ENCODE results near the gene PPP3CA.
"Not testable (repeated sequence)": the region's sequence is repeated elsewhere in the genome, so short reads cannot be mapped to it uniquely, and the experiment has no call there.

The PPP3CA gene

DNA sequence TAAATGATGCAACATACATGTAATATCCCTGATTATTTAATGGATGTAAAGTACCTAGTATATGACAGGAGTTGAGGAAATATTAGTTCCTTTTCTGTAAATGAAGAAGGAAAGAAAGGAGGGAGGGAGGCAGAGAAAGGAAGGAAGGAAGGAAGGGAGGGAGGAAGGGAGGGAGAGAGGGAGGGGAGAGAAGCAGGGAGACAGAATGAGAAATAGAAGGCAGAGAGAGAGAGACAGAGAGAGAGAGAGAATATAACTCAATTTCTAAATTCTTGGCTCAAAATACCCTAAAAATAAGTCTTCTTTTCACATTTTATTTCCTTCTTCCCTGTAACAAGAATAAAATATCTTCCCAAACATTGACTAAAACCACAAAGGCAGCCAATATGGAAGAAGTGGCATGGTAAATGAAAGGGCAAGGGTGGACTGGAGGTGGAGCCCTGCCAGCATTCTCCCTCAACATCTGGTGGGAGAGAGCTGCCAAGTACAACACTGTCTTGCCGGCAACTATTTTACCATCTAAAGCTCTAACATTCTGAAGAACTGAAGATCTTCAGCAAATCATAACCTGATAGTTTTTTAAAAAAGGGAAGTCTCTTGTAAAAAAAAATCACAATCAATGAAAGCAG, 245.1 kb downstream of the PPP3CA start:
- DNase-seq (ENCODE audit: low read depth in 2 of 2), result no peak

DNA sequence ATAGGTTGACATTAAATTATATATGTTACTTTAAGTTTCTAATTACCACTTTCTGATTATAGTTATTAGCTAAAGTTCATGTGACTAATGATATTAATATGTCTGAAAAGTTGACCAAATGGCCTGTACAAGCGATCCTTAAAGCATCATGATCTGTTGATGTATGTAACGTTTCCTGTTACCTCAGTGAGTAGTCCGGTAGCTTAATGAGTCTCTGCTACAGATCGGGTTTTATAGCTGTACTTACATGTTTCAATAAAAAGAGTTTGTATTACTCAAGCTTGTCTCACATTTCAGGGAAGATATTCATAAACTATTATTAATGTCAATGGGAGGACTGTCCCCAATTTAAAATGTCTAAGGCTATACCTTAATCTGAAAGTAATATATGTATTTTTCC, 246.3 kb downstream of the PPP3CA start:
- DNase-seq (ENCODE audit: low read depth in 2 of 2), result no peak

DNA sequence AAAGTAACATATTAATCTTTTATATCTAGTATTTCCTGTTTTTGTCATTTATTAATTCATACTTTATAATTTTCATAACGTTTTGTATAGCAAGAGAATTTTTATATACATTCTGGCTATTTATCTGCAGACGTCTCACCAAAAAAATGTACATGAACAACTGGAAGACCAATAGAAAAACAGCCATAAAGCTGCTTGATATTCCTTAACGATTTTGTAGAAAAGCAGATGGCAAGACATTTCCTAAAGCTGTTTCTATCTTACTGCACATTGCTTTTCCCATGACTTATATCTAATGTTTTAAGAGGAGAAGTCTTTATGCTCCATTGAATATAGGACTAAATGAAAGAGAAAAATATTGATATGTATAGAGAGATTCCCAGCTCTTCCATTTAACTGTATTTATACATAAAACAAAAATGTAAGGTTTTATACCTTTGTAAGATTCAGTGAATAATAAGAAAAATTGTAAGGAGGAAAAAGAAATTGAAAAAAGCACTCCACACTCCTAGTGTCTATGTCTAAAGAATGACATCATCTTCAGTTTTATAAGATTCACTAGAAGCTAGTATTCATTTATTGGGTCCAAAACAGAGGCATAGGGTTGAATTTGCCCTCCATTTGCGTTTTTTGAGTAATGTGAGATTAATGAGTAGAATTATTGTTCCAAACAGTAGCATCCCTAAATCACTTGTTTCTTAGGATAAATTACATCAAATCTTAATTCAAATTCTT, 248.5 kb downstream of the PPP3CA start:
- DNase-seq (ENCODE audit: low read depth in 2 of 2), result no peak

DNA sequence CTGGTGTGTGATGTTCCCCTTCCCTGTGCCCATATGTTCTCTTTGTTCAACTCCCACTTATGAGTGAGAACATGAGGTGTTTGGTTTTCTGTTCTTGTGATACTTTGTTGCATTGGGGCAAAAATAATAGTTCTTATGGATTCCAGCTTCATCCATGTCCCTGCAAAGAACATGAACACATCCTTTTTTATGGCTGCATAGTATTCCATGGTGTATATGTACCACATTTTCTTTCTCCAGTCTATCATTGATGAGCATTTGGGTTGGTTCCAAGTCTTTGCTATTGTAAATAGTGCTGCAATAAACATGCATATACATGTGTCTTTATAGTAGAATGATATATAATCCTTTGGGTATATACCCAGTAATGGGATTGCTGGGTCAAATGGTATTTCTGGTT, 254.7 kb downstream of the PPP3CA start:
- DNase-seq (ENCODE audit: low read depth in 2 of 2), result not testable (repeated sequence)

DNA sequence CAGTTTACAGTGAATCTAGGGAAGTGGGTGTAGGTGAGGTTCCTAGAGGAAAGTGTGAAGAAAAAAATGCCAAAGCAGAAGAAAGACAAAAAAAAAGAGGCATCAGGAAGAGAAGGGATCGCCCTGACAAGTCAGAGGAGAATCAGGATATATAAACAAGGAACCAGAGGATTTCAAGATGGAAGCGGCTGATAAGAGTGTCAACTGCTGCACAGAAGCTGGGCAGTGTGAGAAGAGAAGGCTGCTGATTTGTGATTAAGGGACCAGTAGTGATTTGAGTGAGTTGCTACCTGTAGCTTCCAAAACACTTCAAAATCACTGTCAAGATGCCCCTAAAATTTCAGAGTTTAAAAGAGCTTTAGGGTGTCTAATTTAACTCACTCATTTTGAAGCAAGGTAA, 258.2 kb downstream of the PPP3CA start:
- no peak for DNase-seq (ENCODE audit: low read depth in 2 of 2)

DNA sequence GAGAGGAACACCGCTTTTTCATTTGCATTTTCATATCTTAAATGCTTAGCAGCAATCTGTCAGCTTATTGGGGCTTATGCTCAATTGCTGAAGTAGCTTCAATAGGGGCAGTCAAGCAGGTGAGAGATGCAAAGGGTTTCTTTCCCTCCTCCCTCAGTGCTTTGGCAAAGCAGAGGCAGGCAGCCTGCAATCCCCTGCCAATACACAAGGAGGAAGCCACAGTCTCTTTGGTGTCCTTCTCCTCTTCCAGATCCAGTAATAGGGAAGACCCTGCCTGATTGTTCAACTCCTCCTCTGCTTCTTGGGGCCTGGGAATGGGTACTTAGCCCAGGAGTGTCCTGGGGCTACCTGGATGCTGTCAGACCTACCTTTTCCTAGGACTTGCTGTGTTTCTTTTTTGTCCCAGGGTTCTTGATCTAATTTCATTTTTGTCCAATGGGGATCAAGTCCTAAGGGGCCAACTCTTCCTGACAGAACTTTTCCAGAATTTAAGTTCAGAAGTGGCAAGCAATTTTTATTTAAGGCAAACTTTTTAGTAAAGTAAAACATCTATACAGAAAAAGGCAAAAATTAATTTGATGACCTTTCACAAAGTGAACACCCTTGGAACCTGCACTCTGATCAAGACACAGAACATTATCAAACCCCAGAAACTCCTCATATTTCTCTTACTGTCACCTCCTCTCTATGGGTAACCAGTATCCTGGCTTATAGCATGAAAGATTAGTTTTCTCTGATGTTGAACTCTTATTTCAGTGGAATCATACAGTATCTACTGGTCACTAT, 260.3 kb downstream of the PPP3CA start:
- no peak for DNase-seq (ENCODE audit: low read depth in 2 of 2)

DNA sequence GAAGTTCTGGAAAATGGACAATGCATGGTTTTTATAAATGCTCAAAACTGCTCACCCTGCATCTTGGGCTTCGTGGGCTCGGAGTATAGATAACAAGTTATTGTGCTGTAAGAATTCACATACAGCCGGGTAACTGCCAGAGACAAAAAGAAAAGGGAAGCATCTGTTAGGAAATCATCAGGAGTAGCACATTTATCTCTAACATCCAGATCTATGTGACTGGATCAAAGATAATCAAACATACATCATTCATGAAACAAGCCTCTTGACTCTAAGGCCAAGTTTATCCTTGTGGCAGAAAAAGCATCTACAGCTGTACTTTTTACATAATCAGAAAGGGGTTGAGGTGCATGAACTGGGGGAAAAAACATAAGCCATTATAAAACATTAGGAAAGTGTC, 264.2 kb downstream of the PPP3CA start:
- DNase-seq (ENCODE audit: low read depth in 2 of 2), result no peak

DNA sequence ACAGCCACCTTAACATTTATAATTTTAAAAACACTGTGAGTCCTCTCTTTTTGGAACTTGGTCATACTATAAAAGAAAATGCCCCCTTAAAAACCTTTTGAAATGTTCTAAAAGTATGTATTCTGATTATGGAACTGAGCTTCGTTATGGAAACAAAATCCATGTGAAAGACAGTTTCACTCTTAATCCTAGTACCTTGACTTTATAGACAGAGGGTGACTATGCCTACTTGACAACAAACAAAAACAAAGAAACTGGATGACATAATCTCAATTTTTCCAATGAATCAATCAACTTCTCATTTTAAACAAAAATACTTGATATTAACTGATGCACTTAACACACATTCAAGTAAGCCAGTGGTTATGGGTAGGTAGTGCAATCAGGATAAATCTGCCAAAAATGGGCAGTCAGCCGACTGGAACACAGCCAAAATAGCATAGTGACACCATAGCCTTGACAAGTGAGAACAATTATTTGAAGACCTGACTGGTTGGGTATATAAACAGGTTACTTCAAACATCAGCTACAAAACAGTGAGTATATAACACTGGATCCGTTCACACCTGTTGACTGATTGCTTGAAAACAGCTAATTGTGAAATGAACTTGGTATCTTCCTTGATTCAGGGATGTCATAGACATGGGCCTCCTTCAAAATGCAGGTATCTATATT, 265.5 kb downstream of the PPP3CA start:
- no peak for DNase-seq (ENCODE audit: low read depth in 2 of 2)

DNA sequence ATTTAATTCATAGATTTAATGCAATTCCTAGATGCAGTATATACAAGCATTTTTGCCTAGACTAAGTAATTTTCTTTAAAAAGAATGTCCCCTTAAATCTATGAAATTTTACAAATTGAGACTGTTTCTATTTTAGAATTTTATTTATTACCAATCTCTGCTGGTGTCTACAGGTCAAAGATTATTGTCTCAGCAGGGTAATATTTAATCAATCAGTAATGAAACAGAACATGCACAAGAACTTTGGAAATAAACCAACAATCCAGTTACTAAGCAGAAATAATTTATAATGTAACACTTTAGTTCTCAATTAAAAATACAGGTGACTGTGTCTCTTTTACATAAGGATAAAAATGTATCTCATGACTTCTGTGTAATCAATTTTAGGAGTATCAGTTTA, 266.2 kb downstream of the PPP3CA start:
- DNase-seq (ENCODE audit: low read depth in 2 of 2), result no peak

DNA sequence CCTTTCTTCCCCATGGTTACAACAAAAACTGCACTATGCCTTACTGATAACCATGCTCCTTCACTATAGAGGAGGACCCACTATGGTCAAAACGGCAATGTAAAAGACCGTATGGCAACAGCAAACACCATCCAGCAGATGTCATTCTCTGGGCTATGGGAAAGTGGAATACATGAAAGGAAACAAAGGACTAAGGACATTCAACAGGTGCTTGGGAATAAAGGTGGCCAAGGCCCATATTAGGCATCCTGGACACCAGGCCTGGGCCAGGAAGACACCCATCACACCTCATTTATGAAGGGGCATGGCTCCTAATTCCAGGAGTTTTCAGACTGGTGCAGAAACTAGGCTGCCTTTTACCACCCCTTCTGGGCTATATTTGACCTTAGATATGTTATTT, 268.4 kb downstream of the PPP3CA start:
- no peak for DNase-seq (ENCODE audit: low read depth in 2 of 2)

DNA sequence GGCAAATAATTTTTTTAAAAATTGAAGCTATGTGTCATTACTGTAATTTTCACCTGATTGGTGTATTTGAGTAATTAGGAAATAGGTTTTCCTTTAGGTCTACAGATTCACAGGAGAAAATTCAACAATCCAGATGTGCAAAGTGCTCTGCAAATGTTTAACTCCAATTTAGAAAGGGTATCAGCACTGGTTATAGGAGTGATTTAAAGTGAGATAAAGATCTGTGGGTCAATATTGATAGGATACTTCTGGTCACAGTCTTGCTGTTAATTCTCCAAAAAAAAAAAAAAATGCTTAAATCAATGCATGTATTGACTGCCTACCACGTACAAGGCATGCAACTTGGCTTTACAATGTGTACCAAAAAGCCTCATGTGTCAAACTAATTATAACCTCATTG, 271.3 kb downstream of the PPP3CA start:
- DNase-seq (ENCODE audit: low read depth in 2 of 2), result no peak

DNA sequence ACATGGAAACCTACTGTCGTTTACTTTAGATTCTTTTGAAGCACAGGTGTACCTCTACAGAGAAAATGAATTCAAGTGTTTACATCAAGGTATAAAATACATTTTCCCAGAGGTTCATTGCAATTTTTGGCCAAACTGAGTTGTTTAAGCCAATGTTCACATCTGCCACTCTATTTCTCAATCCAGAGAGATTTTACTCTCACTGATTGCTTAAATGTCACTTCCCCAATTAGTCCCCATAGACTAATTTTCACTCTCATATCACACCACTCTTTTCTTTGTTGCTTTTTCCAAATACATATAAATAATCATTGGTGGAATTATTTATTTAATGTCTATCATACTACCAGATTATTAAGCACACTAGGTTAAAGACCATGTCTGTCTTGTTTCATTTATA, 271.8 kb downstream of the PPP3CA start:
- DNase-seq (ENCODE audit: low read depth in 2 of 2), result no peak

DNA sequence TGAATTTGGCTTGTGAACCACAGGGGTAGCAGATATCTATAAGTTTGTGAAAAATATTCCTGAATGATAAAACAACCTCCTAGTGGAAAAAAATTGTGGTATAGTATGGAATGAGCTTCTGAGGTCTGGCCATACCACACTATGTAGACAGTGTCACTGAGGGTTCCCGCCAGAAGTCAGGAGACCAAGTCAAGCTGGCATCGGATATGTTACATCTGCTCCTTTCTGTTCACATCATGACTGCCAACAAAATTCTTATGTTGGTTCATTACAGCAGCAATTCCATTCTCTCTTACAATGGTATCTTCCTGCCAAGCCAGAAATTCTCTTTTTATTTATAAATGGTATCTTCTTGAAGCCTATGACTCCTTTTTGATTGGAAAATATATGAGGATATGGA, 273.0 kb downstream of the PPP3CA start:
- DNase-seq (ENCODE audit: low read depth in 2 of 2), result no peak

DNA sequence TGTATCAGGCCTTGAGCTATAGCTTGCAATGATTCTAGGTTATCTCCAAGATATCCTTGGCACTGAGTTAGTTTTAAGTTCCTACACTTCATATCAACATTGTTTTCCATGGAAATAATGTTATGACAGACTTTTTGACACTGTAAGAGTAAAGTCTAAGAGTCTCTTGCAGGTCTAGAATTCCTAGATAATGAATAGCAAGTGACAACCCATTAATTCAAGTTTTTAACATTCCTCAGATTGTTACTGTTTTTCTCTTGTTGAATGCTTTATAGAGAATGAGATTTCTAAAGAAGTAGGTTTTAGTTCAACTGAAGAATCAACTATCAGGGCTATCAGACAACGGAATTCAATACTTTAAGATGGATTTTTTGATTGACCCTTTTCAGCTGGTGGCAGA, 276.1 kb downstream of the PPP3CA start:
- no peak for DNase-seq (ENCODE audit: low read depth in 2 of 2)

DNA sequence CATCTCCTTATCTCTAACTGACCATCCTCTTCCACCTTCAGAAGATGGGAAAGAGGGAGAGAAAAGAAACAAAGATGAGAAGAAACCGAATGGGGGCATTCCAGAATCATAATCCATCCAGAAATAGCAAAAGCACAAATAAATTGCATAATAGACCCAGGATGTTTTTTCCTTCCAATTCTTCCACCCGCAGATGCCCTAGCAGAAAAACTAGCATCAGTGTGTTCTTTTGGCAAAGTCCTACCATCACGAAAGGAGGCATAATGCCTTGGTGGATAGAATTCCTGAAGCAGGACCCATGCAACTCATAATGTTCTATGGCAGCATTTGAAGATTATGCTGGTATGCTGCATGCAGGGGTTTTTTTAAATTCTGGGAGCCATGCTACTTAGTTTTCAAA, 279.2 kb downstream of the PPP3CA start:
- no peak for DNase-seq (ENCODE audit: low read depth in 2 of 2)

DNA sequence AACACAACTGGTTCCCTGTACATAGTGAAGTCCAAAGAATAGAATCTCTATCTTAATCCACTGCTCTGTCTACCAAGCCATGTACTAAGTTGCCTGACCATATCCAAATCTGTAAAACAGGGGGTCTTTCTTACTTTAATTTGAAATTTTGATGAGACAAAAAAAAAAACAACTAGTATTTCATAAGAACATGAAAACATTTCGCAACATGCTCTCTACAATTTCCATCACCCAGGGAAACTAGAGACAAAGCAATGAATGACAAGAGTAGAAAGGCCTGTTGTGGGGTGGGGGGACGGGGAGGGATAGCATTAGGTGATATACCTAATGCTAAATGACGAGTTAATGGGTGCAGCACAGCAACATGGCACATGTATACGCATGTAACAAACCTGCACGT, 279.9 kb downstream of the PPP3CA start:
- DNase-seq (ENCODE audit: low read depth in 2 of 2), result no peak

DNA sequence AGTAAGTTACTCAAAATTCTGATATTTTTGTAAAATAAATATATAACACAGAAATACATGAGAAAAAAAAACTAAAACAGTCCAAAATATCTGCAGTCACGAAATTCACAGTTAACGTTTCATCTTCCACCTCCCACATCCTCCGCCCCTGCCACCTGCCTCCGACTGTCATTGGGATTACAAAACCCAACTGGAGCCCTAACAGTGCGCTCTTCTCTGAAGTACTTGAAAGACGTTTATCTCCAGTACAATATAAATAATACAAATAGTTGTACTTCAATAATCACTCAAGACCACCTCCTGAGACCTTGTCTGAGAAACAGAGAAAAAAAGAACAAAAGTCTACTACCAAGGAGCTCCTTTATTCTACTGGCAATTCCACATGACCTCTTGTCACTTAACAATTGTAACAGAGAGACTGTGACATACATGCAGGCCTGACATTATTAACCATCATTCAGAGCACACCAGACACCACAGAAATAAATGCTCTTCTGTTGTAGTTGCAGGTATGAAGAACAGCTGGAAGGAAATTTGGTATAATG, 280.6 kb downstream of the PPP3CA start:
- DNase-seq (ENCODE audit: low read depth in 2 of 2), result no peak

DNA sequence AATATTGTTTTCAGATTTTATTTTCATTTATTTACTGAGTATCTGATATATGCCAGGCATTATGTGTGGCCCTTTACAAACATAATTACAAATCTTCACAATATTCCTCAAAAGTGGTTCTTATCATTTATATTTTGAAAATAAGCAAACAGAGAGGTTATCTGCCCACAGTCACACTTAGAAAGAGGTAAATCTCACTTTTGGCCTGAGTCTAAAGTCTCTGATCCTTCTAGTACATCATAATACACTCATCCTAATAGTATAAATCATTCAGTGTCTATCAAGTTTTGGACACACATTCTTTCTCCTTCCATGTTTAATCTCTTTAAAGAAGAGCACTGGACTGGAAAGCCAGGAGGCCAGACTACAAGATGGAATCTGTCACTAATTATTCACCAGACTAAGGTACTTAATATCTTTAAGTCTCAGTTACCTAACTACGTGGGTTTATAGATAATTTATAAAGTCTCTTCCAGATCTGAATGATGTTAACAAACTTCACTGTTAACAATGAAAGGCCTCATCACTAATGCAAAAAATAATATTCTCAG, 281.3 kb downstream of the PPP3CA start:
- DNase-seq (ENCODE audit: low read depth in 2 of 2), result no peak

DNA sequence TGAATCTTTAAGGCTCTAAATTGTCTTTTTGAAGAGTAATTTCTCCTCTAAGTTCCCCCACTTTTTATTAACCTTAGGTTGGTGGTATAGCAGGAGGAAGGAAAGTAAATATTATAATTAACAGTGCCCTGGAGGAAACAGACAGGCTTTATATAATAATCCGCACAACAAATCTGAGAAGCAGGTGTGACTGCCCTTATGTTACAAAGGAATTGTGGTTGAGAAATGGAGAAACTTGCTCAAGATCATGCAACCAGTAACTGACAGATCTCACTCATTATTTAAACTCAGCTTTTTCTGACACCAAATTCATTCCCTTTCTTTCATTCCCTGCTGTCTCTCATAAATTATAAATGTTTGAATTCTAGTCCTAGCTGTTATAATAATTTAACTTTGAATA, 282.0 kb downstream of the PPP3CA start:
- no peak for DNase-seq (ENCODE audit: low read depth in 2 of 2)

DNA sequence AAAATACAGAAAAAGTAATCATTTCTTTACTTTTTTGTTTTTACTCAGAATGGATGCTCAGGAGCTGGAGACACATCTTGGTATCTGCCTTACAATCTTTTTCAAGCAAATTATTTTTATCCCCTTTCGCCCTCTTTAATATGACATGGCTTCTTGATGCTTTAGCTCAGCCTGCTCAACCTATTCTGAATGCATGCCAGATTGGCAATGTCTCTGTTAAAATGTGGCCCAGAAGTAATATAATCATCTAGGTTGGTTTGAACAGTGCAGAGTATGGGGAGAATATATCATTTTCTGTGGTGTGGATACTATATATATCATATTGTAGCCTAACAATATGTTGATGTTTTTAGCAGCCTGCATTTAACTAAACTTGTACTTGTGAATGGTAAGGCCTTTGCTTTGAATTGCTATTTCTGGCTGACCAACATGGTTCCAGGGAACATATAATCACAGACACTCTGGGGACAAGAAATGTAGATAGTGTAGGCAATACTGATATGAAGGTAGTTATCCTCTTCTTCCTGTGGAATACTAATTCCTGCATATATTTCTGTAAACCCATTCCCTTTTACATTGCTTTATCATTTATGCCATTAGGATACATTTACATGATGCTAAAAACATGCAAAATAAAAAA, 282.7 kb downstream of the PPP3CA start:
- DNase-seq (ENCODE audit: low read depth in 2 of 2), result no peak

DNA sequence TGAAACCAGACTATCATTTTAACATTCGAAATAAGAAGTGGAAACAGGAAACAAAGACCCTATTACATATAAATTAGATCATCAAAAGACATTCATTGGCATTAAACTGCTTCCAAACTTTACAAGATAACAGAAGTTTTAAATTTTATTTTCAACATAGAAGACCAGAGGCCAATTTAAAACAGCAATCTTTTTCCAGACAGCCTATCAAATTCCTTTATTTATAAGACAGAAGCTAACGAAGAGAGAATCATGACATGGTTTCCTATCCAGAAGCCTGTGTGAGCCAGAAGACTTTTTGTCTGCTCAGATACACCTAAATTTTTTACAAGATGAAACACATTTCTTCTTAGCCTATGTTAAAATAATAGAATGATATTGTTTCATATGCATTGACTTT, 291.9 kb downstream of the PPP3CA start:
- DNase-seq (ENCODE audit: low read depth in 2 of 2), result no peak
